Activated T-cell treated with anti-CD3 and anti-CD28 coated beads, Interleukin-2, amount 50 U/mL, for 72 hours (primary cell): ENCODE measurements around the gene ALPL. TPM values are rescaled to one million over a fixed set of nuclear protein-coding genes. Genes with fewer than 3 reads are reported as not detected.

Source experiments
- ATAC-seq, 2 donors: fragments of 150-1000 bp; cut with Tn5 transposase; replicated peaks in 1 of 2; 2 replicates each; pipeline ENCODE4 v1.10.0; 2021; ENCODE audit warnings: moderate library complexity in 2 of 2, mild to moderate bottlenecking in 1 of 2
- DNase-seq, 2 donors: peaks; one replicate each; pipeline ENCODE4 v3.0.0; 2021 to 2022; ENCODE audit warnings: mixed read lengths in 1 of 2
- H3K27ac Mint-ChIP-seq: one replicate; pipeline ENCODE4 v1.8.0; 2022; ENCODE audit warnings: mild to moderate bottlenecking, moderate library complexity, mixed read lengths
- H3K27me3 Mint-ChIP-seq: one replicate; pipeline ENCODE4 v1.8.0; 2022; ENCODE audit warnings: low read depth, mixed read lengths
- H3K36me3 Mint-ChIP-seq, 2 donors: one replicate each; pipeline ENCODE4 v1.8.0; 2022; ENCODE audit warnings: mixed read lengths in 2 of 2, mild to moderate bottlenecking in 1 of 2; ENCODE audit not compliant: insufficient read depth in 2 of 2
- H3K4me1 Mint-ChIP-seq: one replicate; pipeline ENCODE4 v1.8.0; 2022; ENCODE audit warnings: low read depth, mixed read lengths
- H3K4me3 Mint-ChIP-seq, 2 donors: one replicate each; pipeline ENCODE4 v1.8.0; 2022; ENCODE audit warnings: mild to moderate bottlenecking in 2 of 2, mixed read lengths in 2 of 2, moderate library complexity in 2 of 2
- H3K9me3 Mint-ChIP-seq, 2 donors: one replicate each; pipeline ENCODE4 v1.8.0; 2022; ENCODE audit warnings: mixed read lengths in 2 of 2
- total RNA-seq, 2 donors: library from RNA; stranded (reverse); gene quantifications; one replicate each; pipeline ENCODE4 v1.2.3, GENCODE V29; 2022

Gene ALPL
- total RNA-seq, 2 donors from 2014 or later, result 0.23 TPM; not detected in 1

DNA sequence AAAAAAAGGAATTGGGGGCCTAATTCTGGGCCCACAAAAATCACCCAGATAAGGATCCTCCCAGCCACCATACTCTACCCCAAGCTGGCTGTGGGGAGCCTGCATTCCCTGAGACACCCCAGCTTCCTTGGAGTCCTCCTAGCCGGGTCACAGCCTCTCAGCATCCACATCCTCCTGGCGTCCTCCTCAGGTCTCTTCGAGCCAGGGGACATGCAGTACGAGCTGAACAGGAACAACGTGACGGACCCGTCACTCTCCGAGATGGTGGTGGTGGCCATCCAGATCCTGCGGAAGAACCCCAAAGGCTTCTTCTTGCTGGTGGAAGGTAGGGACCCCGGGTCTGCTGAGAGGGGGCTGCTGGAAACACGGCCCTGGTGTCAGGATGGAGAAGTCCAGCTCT is 64.3 kb downstream of the ALPL start:
- no peak overlapping the region for H3K4me3 Mint-ChIP-seq
- no peaks in the 10 kb centered on the region for H3K36me3 Mint-ChIP-seq
- H3K4me1 Mint-ChIP-seq, result no peaks in the 10 kb centered on the region
- H3K27ac Mint-ChIP-seq, result no peak overlapping the region
- peaks cover 11% of the 10 kb centered on the region for H3K27me3 Mint-ChIP-seq
- DNase-seq (no peak), ATAC-seq (no peak)
- H3K9me3 Mint-ChIP-seq, result no peaks in the 10 kb centered on the region

- Mint-ChIP-seq H3K4me3 (no peak overlapping the region), H3K27me3 (peaks cover 11% of the 10 kb centered on the region), H3K9me3 (no peaks in the 10 kb centered on the region), H3K36me3 (no peaks in the 10 kb centered on the region), H3K27ac (no peak overlapping the region), H3K4me1 (no peaks in the 10 kb centered on the region)
- DNase-seq, result peak; percentile 34 to 37
- peak in 1 of 2 donors; percentile 44 for ATAC-seq
Observed at GRCh38 chr1:21573971-21574465, 64.8 kb downstream of the ALPL start.

DNA sequence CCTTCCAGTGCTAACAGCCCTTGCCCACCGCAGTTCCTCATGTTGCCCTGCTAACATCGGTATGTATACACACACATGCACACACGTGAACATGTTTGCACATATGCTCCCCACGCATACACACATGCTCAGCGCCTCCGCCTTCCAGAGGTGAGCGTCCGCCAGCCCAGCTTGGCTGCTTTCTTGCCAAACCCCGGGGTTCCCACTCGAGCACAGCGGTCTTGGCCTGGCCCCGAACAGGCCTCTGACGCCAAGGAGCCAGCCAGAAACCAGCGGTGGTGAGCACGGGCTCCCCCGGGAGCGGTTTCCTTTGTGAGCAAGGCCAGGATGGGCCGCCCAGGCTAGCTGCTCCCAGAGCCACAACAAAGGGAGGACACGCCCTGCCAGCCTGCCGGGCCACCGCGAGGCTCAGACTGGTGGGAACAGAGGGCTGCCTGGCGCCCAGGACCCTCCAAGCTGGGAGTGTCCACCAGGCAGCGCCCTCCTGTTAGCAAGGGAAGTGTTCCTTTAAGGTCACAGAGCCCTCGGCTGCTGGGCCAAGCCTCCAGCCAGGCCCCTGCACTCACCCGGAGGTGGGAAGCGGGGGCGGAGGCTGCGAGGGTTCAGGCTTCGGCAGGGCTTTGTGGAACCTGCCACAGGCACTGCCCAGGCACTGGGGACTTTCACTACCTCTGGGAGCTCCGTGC is 65.4 kb downstream of the ALPL start:
- Mint-ChIP-seq H3K4me1 (no peaks in the 10 kb centered on the region), H3K27ac (no peak overlapping the region), H3K27me3 (peaks cover 11% of the 10 kb centered on the region), H3K36me3 (no peaks in the 10 kb centered on the region), H3K4me3 (no peak overlapping the region), H3K9me3 (no peaks in the 10 kb centered on the region)
- ATAC-seq, result no peak
- DNase-seq, result no peak

DNA sequence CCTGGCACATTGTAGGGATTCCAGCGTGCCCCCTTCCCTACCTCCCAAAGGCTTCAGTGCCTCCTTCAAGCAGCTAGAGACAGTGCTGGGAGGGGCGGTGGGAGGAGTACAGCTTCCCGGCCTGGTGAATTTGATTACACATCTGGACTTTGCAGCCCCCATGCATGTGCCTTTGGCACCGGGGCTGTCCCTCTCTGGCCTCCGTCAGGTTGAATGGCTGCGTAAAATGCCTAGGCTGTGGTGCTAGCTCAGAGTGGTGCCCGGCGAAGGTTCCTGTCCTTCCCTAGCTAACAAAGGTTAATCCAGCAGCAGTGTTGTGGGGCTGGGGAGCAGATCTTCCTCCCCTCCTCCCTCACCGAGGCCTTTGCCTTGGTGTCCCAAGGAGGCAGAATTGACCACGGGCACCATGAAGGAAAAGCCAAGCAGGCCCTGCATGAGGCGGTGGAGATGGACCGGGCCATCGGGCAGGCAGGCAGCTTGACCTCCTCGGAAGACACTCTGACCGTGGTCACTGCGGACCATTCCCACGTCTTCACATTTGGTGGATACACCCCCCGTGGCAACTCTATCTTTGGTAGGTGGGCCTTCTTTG is 66.2 kb downstream of the ALPL start:
- Mint-ChIP-seq H3K36me3 (no peaks in the 10 kb centered on the region), H3K27me3 (peaks cover 11% of the 10 kb centered on the region), H3K4me1 (no peaks in the 10 kb centered on the region), H3K27ac (no peak overlapping the region), H3K4me3 (no peak overlapping the region), H3K9me3 (no peaks in the 10 kb centered on the region)
- DNase-seq (no peak), ATAC-seq (no peak)

GRCh38 chr1:21576031-21576797 is 67.0 kb downstream of the ALPL start:
- ATAC-seq (no peak), DNase-seq (no peak)
- Mint-ChIP-seq H3K27ac (no peak overlapping the region), H3K36me3 (no peaks in the 10 kb centered on the region), H3K4me3 (no peak overlapping the region), H3K9me3 (no peaks in the 10 kb centered on the region), H3K27me3 (peaks cover 11% of the 10 kb centered on the region), H3K4me1 (no peaks in the 10 kb centered on the region)

DNA sequence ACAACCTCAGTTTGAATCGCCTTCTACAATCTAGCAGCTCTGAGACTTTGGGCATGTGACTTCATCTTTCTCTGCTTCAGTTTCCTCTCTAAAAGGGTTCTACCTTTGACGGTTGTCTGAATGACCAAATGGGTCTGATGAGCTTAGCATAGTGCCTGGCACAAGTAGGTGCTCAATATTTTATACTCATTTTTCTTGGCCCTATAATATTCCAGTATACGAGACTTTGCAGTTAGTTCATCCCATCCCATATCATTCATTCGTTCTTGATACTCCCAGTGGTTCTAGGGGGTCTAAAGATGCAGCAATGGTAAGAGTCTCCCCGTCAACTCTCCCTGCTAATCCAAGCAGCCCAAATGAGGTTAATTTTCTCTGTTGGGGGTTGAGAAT is 67.6 kb downstream of the ALPL start:
- Mint-ChIP-seq H3K4me3 (no peak overlapping the region), H3K27ac (no peak overlapping the region), H3K4me1 (no peaks in the 10 kb centered on the region), H3K9me3 (no peaks in the 10 kb centered on the region), H3K27me3 (peaks cover 11% of the 10 kb centered on the region), H3K36me3 (no peaks in the 10 kb centered on the region)
- ATAC-seq, result no peak
- no peak for DNase-seq

- Mint-ChIP-seq H3K36me3 (no peaks in the 10 kb centered on the region), H3K27ac (no peak overlapping the region), H3K27me3 (peaks cover 12% of the 10 kb centered on the region), H3K4me1 (no peaks in the 10 kb centered on the region), H3K4me3 (no peak overlapping the region), H3K9me3 (no peaks in the 10 kb centered on the region)
- no peak for ATAC-seq
- no peak for DNase-seq
Observed at GRCh38 chr1:21577324-21577723, 68.1 kb downstream of the ALPL start.

- ATAC-seq (no peak), DNase-seq (no peak)
- Mint-ChIP-seq H3K4me1 (no peaks in the 10 kb centered on the region), H3K36me3 (no peaks in the 10 kb centered on the region), H3K4me3 (no peak overlapping the region), H3K27ac (no peak overlapping the region), H3K9me3 (no peaks in the 10 kb centered on the region), H3K27me3 (peaks cover 12% of the 10 kb centered on the region)
Observed at GRCh38 chr1:21577933-21578332, 68.7 kb downstream of the ALPL start.

DNA sequence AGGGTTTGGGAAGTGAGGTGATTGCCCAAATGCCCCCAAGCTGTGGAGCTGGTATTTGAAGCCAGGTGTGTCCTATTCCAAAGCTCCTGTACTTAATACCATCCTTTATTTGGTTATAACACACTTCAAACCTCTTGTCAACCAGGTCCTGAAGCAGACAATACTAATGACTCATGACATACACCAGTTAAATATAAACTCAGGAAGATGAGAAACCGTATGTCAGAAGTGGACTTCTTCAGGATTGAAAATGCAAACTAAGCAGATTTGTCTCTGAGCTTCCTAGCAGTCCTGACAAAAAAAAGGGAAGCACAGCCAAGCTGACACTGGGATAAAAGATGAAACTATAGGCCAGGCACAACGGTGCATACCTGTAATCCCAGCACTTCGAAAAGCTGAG is 70.6 kb downstream of the ALPL start:
- no peaks in the 10 kb centered on the region for H3K9me3 Mint-ChIP-seq
- H3K4me1 Mint-ChIP-seq, result no peaks in the 10 kb centered on the region
- peaks cover 10% of the 10 kb centered on the region for H3K27me3 Mint-ChIP-seq
- no peaks in the 10 kb centered on the region for H3K36me3 Mint-ChIP-seq
- ATAC-seq (no peak), DNase-seq (no peak)
- H3K27ac Mint-ChIP-seq, result no peak overlapping the region
- H3K4me3 Mint-ChIP-seq, result no peak overlapping the region

- Mint-ChIP-seq H3K27me3 (peaks cover 15% of the 10 kb centered on the region), H3K4me1 (no peaks in the 10 kb centered on the region), H3K27ac (no peak overlapping the region), H3K4me3 (no peak overlapping the region), H3K9me3 (no peaks in the 10 kb centered on the region), H3K36me3 (no peaks in the 10 kb centered on the region)
- DNase-seq (no peak), ATAC-seq (no peak)
Observed at GRCh38 chr1:21584096-21584495, 74.9 kb downstream of the ALPL start.

GRCh38 chr1:21585037-21585436 is 75.8 kb downstream of the ALPL start:
- Mint-ChIP-seq H3K27me3 (peaks cover 15% of the 10 kb centered on the region), H3K4me1 (no peaks in the 10 kb centered on the region), H3K36me3 (no peaks in the 10 kb centered on the region)

DNA sequence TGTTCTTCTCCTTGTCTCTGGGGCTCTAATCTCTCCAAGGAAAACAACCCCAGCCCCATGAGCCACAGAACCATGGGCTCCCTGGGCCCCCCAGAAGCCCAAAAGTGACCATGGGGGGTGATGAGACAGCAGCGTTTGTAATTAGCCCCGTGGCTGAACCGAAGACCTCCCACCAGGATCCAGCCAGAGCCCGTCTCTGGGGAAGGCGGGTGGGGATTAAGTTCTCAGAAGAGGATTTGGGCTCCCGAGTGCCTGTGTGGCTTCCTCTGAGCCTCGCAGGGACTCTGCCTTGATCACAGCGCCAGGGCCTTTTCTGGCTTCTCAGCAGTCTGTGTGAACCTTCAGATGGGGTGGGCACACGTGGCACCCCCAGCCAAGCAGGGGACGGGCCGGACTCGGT is 77.0 kb downstream of the ALPL start:
- ATAC-seq, result no peak
- no peak overlapping the region for H3K27ac Mint-ChIP-seq
- DNase-seq, result no peak
- H3K27me3 Mint-ChIP-seq, result peaks cover 15% of the 10 kb centered on the region
- no peaks in the 10 kb centered on the region for H3K4me1 Mint-ChIP-seq
- no peaks in the 10 kb centered on the region for H3K9me3 Mint-ChIP-seq
- no peak overlapping the region for H3K4me3 Mint-ChIP-seq
- H3K36me3 Mint-ChIP-seq, result no peaks in the 10 kb centered on the region

More at GRCh38 chr1:21585037-21585436, 75.8 kb downstream of the ALPL start:
- DNase-seq, result no peak
- no peak for ATAC-seq
- Mint-ChIP-seq H3K9me3 (no peaks in the 10 kb centered on the region), H3K27ac (no peak overlapping the region), H3K4me3 (no peak overlapping the region)

DNA sequence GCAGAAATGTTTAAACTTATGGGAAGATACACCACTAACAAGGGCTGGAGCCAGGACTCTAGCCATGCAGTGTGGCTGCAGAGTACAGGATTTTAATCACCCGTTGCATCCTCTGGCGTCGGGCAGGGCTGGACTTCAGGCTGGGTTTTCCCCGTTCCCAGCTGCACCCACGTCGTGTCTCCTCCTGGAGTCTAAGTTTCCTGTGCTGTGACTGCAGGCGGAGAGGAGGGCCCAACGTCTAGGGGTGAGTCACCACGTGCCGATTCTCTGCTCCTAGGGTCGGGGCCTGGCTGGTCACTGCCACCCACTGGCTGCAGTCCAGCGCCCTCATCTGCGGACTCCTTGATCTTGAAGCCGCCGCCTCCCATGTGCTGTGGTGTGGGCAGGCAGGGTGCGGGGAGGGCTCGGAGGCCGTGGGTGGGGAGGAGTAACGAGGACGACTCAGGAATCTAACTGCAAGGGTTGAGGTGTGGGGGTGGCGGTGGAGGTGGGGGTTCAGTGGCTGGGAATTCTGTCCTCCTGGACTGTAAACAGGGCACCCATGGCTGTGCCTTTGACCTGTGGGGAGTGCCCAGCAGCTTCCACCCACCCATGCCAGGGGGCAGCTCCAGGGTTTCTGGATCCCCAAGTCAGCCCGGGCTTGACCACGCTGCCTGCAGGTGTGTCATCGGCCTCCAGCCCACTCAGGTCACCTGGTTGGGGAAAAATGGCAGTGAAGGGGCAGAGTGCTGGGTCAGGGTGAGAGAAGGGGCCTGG is 77.8 kb downstream of the ALPL start:
- ATAC-seq, result no peak
- H3K27me3 Mint-ChIP-seq, result peaks cover 18% of the 10 kb centered on the region
- no peaks in the 10 kb centered on the region for H3K36me3 Mint-ChIP-seq
- DNase-seq, result no peak
- no peak overlapping the region for H3K4me3 Mint-ChIP-seq
- H3K4me1 Mint-ChIP-seq, result no peaks in the 10 kb centered on the region
- no peaks in the 10 kb centered on the region for H3K9me3 Mint-ChIP-seq
- no peak overlapping the region for H3K27ac Mint-ChIP-seq
